H9 (cell line): Measurements from ENCODE around the gene CABLES1. TPM values are rescaled to one million over a fixed set of nuclear protein-coding genes. Genes with fewer than 3 reads are reported as not detected.

Source experiments
- DNase-seq: peaks from one replicate; pipeline ENCODE4 v3.0.0-alpha.2; 2017
- H2AFZ ChIP-seq: one replicate; pipeline ENCODE4 v1.6.1; 2013; ENCODE audit warnings: mild to moderate bottlenecking, low read length, control low read depth, moderate library complexity
- H2AK5ac ChIP-seq: 2 replicates; pipeline ENCODE4 v1.6.1; 2013; ENCODE audit warnings: low read length, control low read depth, mixed read lengths; ENCODE audit not compliant: insufficient read length
- H2BK120ac ChIP-seq: one replicate; pipeline ENCODE4 v1.6.1; 2013; ENCODE audit warnings: low read depth, mild to moderate bottlenecking, low read length, control low read depth, inconsistent platforms; ENCODE audit not compliant: poor library complexity, severe bottlenecking
- H2BK12ac ChIP-seq: 2 replicates; pipeline ENCODE4 v1.6.1; 2013; ENCODE audit warnings: low read length, control low read depth, mixed read lengths, low read depth; ENCODE audit not compliant: insufficient read length
- H2BK15ac ChIP-seq: 2 replicates; pipeline ENCODE4 v1.6.1; 2013; ENCODE audit warnings: low read depth, low read length, control low read depth
- H2BK20ac ChIP-seq: one replicate; pipeline ENCODE4 v1.6.1; 2013; ENCODE audit warnings: low read depth, mild to moderate bottlenecking, low read length, control low read depth, inconsistent platforms; ENCODE audit not compliant: poor library complexity, severe bottlenecking
- H2BK5ac ChIP-seq: 2 replicates; pipeline ENCODE4 v1.6.1; 2013; ENCODE audit warnings: low read length, control low read depth, mixed read lengths; ENCODE audit not compliant: insufficient read length
- H3K14ac ChIP-seq: 2 replicates; pipeline ENCODE4 v1.6.1; 2013; ENCODE audit warnings: low read length, control low read depth; ENCODE audit not compliant: insufficient read depth
- H3K18ac ChIP-seq: 2 replicates; pipeline ENCODE4 v1.6.1; 2013; ENCODE audit warnings: low read depth, mild to moderate bottlenecking, mixed read lengths, low read length, control low read depth; ENCODE audit not compliant: insufficient read length
- H3K23ac ChIP-seq: 2 replicates; pipeline ENCODE4 v1.6.1; 2013; ENCODE audit warnings: low read length, control low read depth, mixed read lengths, low read depth; ENCODE audit not compliant: insufficient read length
- H3K23me2 ChIP-seq: 2 replicates; pipeline ENCODE4 v1.6.1; 2013; ENCODE audit warnings: low read depth, mild to moderate bottlenecking, mixed read lengths, low read length, control low read depth; ENCODE audit not compliant: insufficient read length, poor library complexity, severe bottlenecking
- H3K27ac ChIP-seq: 2 replicates; pipeline ENCODE4 v1.5.1; 2013; ENCODE audit warnings: low read length, control low read depth, mixed read lengths, low read depth; ENCODE audit not compliant: insufficient read length
- H3K27me3 ChIP-seq: 2 replicates; pipeline ENCODE4 v1.6.1; 2013; ENCODE audit warnings: low read length, control low read depth, inconsistent platforms; ENCODE audit not compliant: insufficient read depth
- H3K4ac ChIP-seq: 2 replicates; pipeline ENCODE4 v1.6.1; 2013; ENCODE audit warnings: low read depth, mild to moderate bottlenecking, control low read depth, inconsistent platforms, low read length, moderate library complexity
- H3K4me1 ChIP-seq: 2 replicates; pipeline ENCODE4 v1.6.1; 2013; ENCODE audit warnings: low read length, control low read depth, inconsistent platforms; ENCODE audit not compliant: insufficient read depth
- H3K4me2 ChIP-seq: 2 replicates; pipeline ENCODE4 v1.6.1; 2013; ENCODE audit warnings: low read length, control low read depth, mixed read lengths; ENCODE audit not compliant: insufficient read length, insufficient read depth
- H3K56ac ChIP-seq: 2 replicates; pipeline ENCODE4 v1.6.1; 2013; ENCODE audit warnings: low read depth, mild to moderate bottlenecking, mixed read lengths, low read length, control low read depth; ENCODE audit not compliant: insufficient read length
- H3K79me1 ChIP-seq: 2 replicates; pipeline ENCODE4 v1.6.1; 2013; ENCODE audit warnings: low read depth, mild to moderate bottlenecking, moderate library complexity, low read length, control low read depth, inconsistent platforms; ENCODE audit not compliant: insufficient read depth, poor library complexity, severe bottlenecking
- H3K79me2 ChIP-seq: 2 replicates; pipeline ENCODE4 v1.6.1; 2013; ENCODE audit warnings: low read length, control low read depth, inconsistent platforms; ENCODE audit not compliant: insufficient read depth
- H3K9ac ChIP-seq: 2 replicates; pipeline ENCODE4 v1.6.1; 2013; ENCODE audit warnings: low read length, control low read depth, mixed read lengths; ENCODE audit not compliant: insufficient read length; ENCODE audit errors: extremely low read depth
- H3K9me3 ChIP-seq: one replicate; pipeline ENCODE4 v1.6.1; 2013; ENCODE audit warnings: low read depth, low read length, inconsistent platforms; ENCODE audit not compliant: control insufficient read depth
- H3T11ph ChIP-seq: one replicate; pipeline ENCODE4 v1.6.1; 2013; ENCODE audit warnings: mild to moderate bottlenecking, low read length, control low read depth, inconsistent platforms
- H4K20me1 ChIP-seq: one replicate; pipeline ENCODE4 v1.6.1; 2013; ENCODE audit not compliant: control insufficient read depth, insufficient read length, insufficient read depth
- H4K5ac ChIP-seq: 2 replicates; pipeline ENCODE4 v1.6.1; 2013; ENCODE audit warnings: low read depth, mild to moderate bottlenecking, mixed read lengths, low read length, control low read depth; ENCODE audit not compliant: insufficient read length
- H4K8ac ChIP-seq: replicated peaks from 2 replicates; pipeline ENCODE4 v1.6.1; 2013; ENCODE audit warnings: low read length, control low read depth, mixed read lengths, low read depth; ENCODE audit not compliant: insufficient read length
- H4K91ac ChIP-seq: 2 replicates; pipeline ENCODE4 v1.6.1; 2013; ENCODE audit warnings: low read depth, mild to moderate bottlenecking, moderate library complexity, mixed read lengths, low read length, control low read depth; ENCODE audit not compliant: insufficient read length
- H3K27ac Mint-ChIP-seq, 3 experiments: 2 replicates in 2 of 3; 3 replicates in 1 of 3; pipeline ENCODE4 v1.8.0; 2020 to 2021; ENCODE audit warnings: mixed read lengths in 3 of 3, mild to moderate bottlenecking in 1 of 3, moderate library complexity in 1 of 3
- H3K27me3 Mint-ChIP-seq: 2 replicates; pipeline ENCODE4 v1.8.0; 2021; ENCODE audit warnings: low read depth, mild to moderate bottlenecking, moderate library complexity, mixed read lengths
- H3K36me3 Mint-ChIP-seq, 3 experiments: 2 replicates in 2 of 3; 3 replicates in 1 of 3; pipeline ENCODE4 v1.8.0; 2020 to 2021; ENCODE audit warnings: low read depth in 3 of 3, mixed read lengths in 3 of 3; ENCODE audit not compliant: insufficient read depth in 1 of 3
- H3K4me1 Mint-ChIP-seq, 2 experiments: 2 replicates each; pipeline ENCODE4 v1.8.0; 2020; ENCODE audit warnings: mixed read lengths in 2 of 2
- H3K4me3 Mint-ChIP-seq, 2 experiments: 2 replicates in 1 of 2; 3 replicates in 1 of 2; pipeline ENCODE4 v1.8.0; 2020 to 2021; ENCODE audit warnings: mild to moderate bottlenecking in 2 of 2, mixed read lengths in 2 of 2, moderate library complexity in 1 of 2
- H3K9me3 Mint-ChIP-seq, 2 experiments: 2 replicates in 1 of 2; 3 replicates in 1 of 2; pipeline ENCODE4 v1.8.0; 2020; ENCODE audit warnings: mild to moderate bottlenecking in 2 of 2, mixed read lengths in 2 of 2, moderate library complexity in 1 of 2
- CTCF ChIP-seq: fragments of 200-600 bp; sonication (generic); conservative IDR thresholded peaks from 3 replicates; pipeline ENCODE4 v1.8.0; 2021; ENCODE audit warnings: antibody characterized with exemption, mild to moderate bottlenecking
- WGBS: extraction: QIAGEN DNeasy Blood & Tissue Kit; methylation state at CpG from one replicate; pipeline ENCODE4 v1.1.7; 2013; ENCODE audit warnings: missing lambda C conversion rate, low lambda C conversion rate, mixed read lengths; ENCODE audit not compliant: insufficient read length; ENCODE audit errors: extremely low coverage; 5-methylcytosine and 5-hydroxymethylcytosine counted together
- total RNA-seq: library from RNA; stranded (reverse); gene quantifications from 2 replicates; pipeline ENCODE4 v1.2.1, GENCODE V29; 2021

CABLES1 gene
- total RNA-seq, 1 experiment from 2014 or later = 27.1 TPM

- H2AFZ ChIP-seq = no peak overlapping the region
These were observed 3.5 kb upstream of the CABLES1 start for GRCh38 chr18:23131693-23132319.

More at GRCh38 chr18:23131693-23132319, 3.5 kb upstream of the CABLES1 start:
- H3K79me1 ChIP-seq = no peaks in the 10 kb centered on the region
- no peak overlapping the region for H2BK120ac ChIP-seq
- H3K23ac ChIP-seq = no peak overlapping the region
- no peaks in the 10 kb centered on the region for H4K20me1 ChIP-seq
- WGBS = 100% methylated on average over 1 of the region's 8 CpGs
- H2BK5ac ChIP-seq = no peak overlapping the region
- no peak overlapping the region for H2BK12ac ChIP-seq
- no peak overlapping the region for H3K18ac ChIP-seq
- H3K27ac ChIP-seq = no peak overlapping the region
- H3K27me3 ChIP-seq = no peaks in the 10 kb centered on the region
- Mint-ChIP-seq H3K27me3 (peaks cover 2% of the 10 kb centered on the region), H3K9me3 (no peaks in the 10 kb centered on the region), H3K27ac (no peak overlapping the region), H3K36me3 (no peaks in the 10 kb centered on the region), H3K4me1 (peaks cover 30 to 39% of the 10 kb centered on the region in 2 experiments), H3K4me3 (no peak overlapping the region)
- no peaks in the 10 kb centered on the region; the same call in 1 of the 2 replicates for H3K4me1 ChIP-seq
- peaks cover 25% of the 10 kb centered on the region for H3K23me2 ChIP-seq
- no peak overlapping the region for H3K9ac ChIP-seq
- H2BK15ac ChIP-seq = no peak overlapping the region
- no peak overlapping the region for H2BK20ac ChIP-seq
- no peaks in the 10 kb centered on the region for H3K9me3 ChIP-seq
- no peak overlapping the region for H2AK5ac ChIP-seq
- H4K5ac ChIP-seq = no peak overlapping the region
- H4K8ac ChIP-seq = no peak overlapping the region
- no peak overlapping the region for H4K91ac ChIP-seq
- TF ChIP-seq CTCF = peak; percentile 88
- peak; percentile 48 for DNase-seq
- H3K4ac ChIP-seq = no peak overlapping the region
- no peak overlapping the region for H3K4me2 ChIP-seq
- no peak overlapping the region for H3T11ph ChIP-seq
- no peak overlapping the region for H3K56ac ChIP-seq
- H3K79me2 ChIP-seq = no peaks in the 10 kb centered on the region; the same call in 1 of the 2 replicates
- H3K14ac ChIP-seq = no peak overlapping the region
